ENCODE data around the gene BICC1. TPM values are rescaled to one million over a fixed set of nuclear protein-coding genes. Genes with fewer than 3 reads are reported as not detected.

Gene BICC1
- total and polyA plus RNA-seq, 2 donors (not counting 1 experiment from before 2014, with no cell fraction given), result not detected

GRCh38 chr10:58746474-58747185, 234.0 kb downstream of the BICC1 start:
- TF ChIP-seq, protein P1, sequence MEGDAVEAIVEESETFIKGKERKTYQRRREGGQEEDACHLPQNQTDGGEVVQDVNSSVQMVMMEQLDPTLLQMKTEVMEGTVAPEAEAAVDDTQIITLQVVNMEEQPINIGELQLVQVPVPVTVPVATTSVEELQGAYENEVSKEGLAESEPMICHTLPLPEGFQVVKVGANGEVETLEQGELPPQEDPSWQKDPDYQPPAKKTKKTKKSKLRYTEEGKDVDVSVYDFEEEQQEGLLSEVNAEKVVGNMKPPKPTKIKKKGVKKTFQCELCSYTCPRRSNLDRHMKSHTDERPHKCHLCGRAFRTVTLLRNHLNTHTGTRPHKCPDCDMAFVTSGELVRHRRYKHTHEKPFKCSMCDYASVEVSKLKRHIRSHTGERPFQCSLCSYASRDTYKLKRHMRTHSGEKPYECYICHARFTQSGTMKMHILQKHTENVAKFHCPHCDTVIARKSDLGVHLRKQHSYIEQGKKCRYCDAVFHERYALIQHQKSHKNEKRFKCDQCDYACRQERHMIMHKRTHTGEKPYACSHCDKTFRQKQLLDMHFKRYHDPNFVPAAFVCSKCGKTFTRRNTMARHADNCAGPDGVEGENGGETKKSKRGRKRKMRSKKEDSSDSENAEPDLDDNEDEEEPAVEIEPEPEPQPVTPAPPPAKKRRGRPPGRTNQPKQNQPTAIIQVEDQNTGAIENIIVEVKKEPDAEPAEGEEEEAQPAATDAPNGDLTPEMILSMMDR (IDR thresholded peaks at IDR 0.05), result no peak
- TF ChIP-seq EZH2 (IDR thresholded peaks at IDR 0.05; ENCODE audit: borderline replicate concordance, insufficient read depth, low read depth, low read length, poor library complexity, severe bottlenecking), result no peak
- Histone ChIP-seq H3K4me1 (ENCODE audit: control insufficient read depth in 2 of 2, insufficient read depth in 2 of 2, low read length in 2 of 2) (no peaks in the 10 kb centered on the region), H3K27me3 (replicated peaks in 1 of 4; ENCODE audit: control extremely low read depth in 1 of 4, control insufficient read depth in 3 of 4, insufficient read depth in 4 of 4, low read length in 3 of 4) (no peaks in the 10 kb centered on the region), H3K36me3 (replicated peaks in 1 of 2; ENCODE audit: control extremely low read depth in 1 of 2, control insufficient read depth in 1 of 2, extremely low read depth in 1 of 2, insufficient read depth in 2 of 2, low read length in 1 of 2) (no peaks in the 10 kb centered on the region), H3K27ac (ENCODE audit: low read length in 2 of 2) (no peak overlapping the region), H3K4me2 (replicated peaks; ENCODE audit: low read depth, low read length, poor library complexity, severe bottlenecking) (no peak overlapping the region), H2AFZ (ENCODE audit: insufficient read depth, low read depth, low read length, poor library complexity, severe bottlenecking) (no peak overlapping the region), H3K9me3 (ENCODE audit: control extremely low read depth in 1 of 3, control insufficient read depth in 2 of 3, insufficient read depth in 1 of 3, low read length in 2 of 3) (no peaks in the 10 kb centered on the region), H3K9ac (ENCODE audit: low read length) (no peak overlapping the region), H3K4me3 (ENCODE audit: control extremely low read depth in 1 of 5, extremely low read depth in 1 of 5, insufficient read depth in 1 of 5, low read depth in 2 of 5, low read length in 4 of 5) (no peak overlapping the region), H4K20me1 (ENCODE audit: control insufficient read depth, insufficient read depth, low read length, poor library complexity, severe bottlenecking) (no peaks in the 10 kb centered on the region), H3K79me2 (ENCODE audit: control insufficient read depth, insufficient read depth, low read length) (no peaks in the 10 kb centered on the region)
- Mint-ChIP-seq H3K9me3 (ENCODE audit: insufficient read depth) (no peaks in the 10 kb centered on the region), H3K4me3 (no peak overlapping the region), H3K27me3 (no peaks in the 10 kb centered on the region), H3K4me1 (no peaks in the 10 kb centered on the region), H3K27ac (no peak overlapping the region)
- ATAC-seq (ENCODE audit: low read depth) (no peak), DNase-seq (no peak)
- CTCF ChIA-PET, result interaction anchor here (0.7 kb wide), 1 partner anchor 13 kb away, joined by 3 read pairs; no protein-coding TSS in a partner anchor
- no CpG with 5 or more reads among the region's 2 CpGs for WGBS (ENCODE audit: insufficient coverage)
- intact Hi-C loops (cut with micrococcal nuclease), result no loop called here
- POLR2A ChIA-PET, result no interaction called here

DNA sequence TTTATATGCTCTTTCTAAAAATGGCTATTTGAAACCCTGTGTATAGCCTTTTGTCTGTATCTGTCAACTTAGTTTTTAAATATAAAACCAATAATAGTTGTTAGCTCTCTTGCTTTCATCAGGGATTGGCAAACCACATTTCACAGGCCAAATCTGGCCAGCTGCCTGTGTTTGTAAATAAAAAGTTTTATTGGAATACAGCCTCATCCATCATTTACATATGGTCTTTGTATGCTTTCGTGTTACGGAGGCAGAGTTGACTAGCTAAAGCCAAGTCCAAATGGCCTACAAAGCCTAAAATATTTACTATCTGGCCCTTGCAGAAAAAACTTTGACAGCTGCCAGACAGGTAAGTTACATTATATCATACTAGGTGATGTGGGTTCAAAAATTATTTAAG, 235.0 kb downstream of the BICC1 start:
- H3K9ac ChIP-seq (ENCODE audit: low read length), result no peak overlapping the region
- H3K4me2 ChIP-seq (replicated peaks; ENCODE audit: low read depth, low read length, poor library complexity, severe bottlenecking), result no peak overlapping the region
- H3K27ac Mint-ChIP-seq, result no peak overlapping the region
- H3K27ac ChIP-seq (ENCODE audit: low read length in 2 of 2), result no peak overlapping the region
- DNase-seq (no peak), ATAC-seq (ENCODE audit: low read depth) (no peak)
- ChIA-PET POLR2A (no interaction called here), CTCF (no interaction called here)
- no peaks in the 10 kb centered on the region for H3K36me3 ChIP-seq (replicated peaks in 1 of 2; ENCODE audit: control extremely low read depth in 1 of 2, control insufficient read depth in 1 of 2, extremely low read depth in 1 of 2, insufficient read depth in 2 of 2, low read length in 1 of 2)
- intact Hi-C loops (cut with micrococcal nuclease), result no loop called here
- no peak overlapping the region for H3K4me3 ChIP-seq (ENCODE audit: control extremely low read depth in 1 of 5, extremely low read depth in 1 of 5, insufficient read depth in 1 of 5, low read depth in 2 of 5, low read length in 4 of 5)
- H3K79me2 ChIP-seq (ENCODE audit: control insufficient read depth, insufficient read depth, low read length), result no peaks in the 10 kb centered on the region
- H4K20me1 ChIP-seq (ENCODE audit: control insufficient read depth, insufficient read depth, low read length, poor library complexity, severe bottlenecking), result no peaks in the 10 kb centered on the region
- H3K9me3 Mint-ChIP-seq (ENCODE audit: insufficient read depth), result no peaks in the 10 kb centered on the region
- no peaks in the 10 kb centered on the region for H3K4me1 ChIP-seq (ENCODE audit: control insufficient read depth in 2 of 2, insufficient read depth in 2 of 2, low read length in 2 of 2)
- TF ChIP-seq, protein P1 (IDR thresholded peaks at IDR 0.05), result no peak
- no peak for TF ChIP-seq EZH2 (IDR thresholded peaks at IDR 0.05; ENCODE audit: borderline replicate concordance, insufficient read depth, low read depth, low read length, poor library complexity, severe bottlenecking)
- no peaks in the 10 kb centered on the region for H3K27me3 ChIP-seq (replicated peaks in 1 of 4; ENCODE audit: control extremely low read depth in 1 of 4, control insufficient read depth in 3 of 4, insufficient read depth in 4 of 4, low read length in 3 of 4)
- H3K4me3 Mint-ChIP-seq, result no peak overlapping the region
- no peaks in the 10 kb centered on the region for H3K4me1 Mint-ChIP-seq
- no peaks in the 10 kb centered on the region for H3K9me3 ChIP-seq (ENCODE audit: control extremely low read depth in 1 of 3, control insufficient read depth in 2 of 3, insufficient read depth in 1 of 3, low read length in 2 of 3)
- H3K27me3 Mint-ChIP-seq, result no peaks in the 10 kb centered on the region
- WGBS (ENCODE audit: insufficient coverage), result no CpG with 5 or more reads among the region's 2 CpGs
- no peak overlapping the region for H2AFZ ChIP-seq (ENCODE audit: insufficient read depth, low read depth, low read length, poor library complexity, severe bottlenecking)

Measured in B cell (primary cell).